Stimulated activated CD4-positive, alpha-beta T cell treated with anti-CD3 and anti-CD28 coated beads, Interleukin-4, amount 100 ng/mL, for 24 hours (primary cell): ENCODE results near the gene UBE2D3.

Source experiments
- DNase-seq: peaks from one replicate; pipeline ENCODE4 v3.0.0-alpha.2; 2020

UBE2D3 gene

DNA sequence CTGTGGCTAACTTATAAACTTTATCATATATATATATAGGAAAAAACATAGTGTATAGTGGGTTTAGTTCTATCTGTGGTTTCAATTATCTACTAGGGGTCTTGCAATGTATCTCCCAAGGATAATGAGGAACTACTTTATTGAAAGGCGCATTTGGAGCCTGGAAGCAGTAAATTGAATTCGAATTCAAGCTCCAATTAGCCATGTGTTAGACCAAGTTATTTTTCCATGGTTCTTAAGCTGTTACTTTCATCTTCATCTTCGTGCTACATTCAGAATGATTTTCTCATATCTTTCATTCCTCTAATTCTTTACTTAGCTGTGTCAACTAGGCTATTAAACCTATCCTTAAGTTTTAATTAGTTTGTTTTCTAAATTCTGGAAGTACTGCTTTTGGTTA lies 39.4 kb downstream of the UBE2D3 start:
- DNase-seq = no peak

DNA sequence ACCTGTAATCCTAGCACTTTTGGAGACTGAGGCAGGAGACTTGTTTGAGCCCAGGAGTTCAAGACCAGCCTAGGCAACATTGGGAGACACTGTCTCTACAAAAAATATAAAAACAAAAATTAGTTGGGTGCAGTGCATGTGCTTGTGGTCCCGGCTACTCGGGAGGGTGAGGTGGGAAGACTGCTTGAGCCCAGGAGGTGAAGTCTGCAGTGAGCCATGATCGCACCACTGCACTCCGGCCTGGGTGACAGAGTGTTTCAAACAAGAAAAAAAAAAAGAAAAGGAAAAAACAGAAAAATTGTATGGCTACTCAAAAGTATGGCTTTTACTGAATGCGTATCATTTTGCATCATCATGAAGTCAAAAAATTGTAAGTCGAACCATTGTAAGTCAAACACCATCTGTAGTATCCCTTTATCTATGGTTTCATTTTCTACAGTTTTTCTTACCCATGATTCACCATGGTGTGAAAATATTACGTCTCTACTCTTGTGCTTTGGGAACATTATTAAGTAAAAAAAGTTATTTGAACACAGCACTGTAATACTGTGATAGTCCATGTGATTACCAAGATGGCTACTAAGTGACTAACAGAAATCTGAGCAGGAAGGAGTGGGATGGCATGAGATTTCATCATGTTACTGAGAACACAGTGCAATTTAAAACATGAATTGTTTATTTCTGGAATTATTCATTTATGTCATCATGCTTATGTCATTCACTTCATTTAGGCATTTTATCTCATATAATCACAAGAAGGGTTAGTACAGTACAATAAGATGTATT lies 40.1 kb downstream of the UBE2D3 start:
- peak; percentile 24 for DNase-seq

DNA sequence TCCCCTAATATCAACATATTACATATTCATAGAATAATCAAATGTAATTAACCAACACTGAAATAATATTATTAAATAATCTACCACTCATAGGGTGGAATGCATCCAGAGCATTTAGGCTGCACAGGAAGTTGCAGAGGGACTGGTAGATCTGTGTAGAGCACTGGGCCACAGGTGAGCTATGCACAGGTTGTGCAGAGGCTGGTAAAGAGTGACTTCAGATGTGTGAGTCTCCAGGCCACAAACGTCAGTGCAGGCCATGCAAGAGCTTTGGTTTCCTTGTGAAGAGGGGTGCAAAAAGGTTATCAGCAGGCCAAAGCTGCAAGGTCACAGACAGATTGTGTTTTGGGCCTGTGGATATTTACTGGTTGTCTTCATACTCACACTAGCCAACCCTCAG lies 41.1 kb downstream of the UBE2D3 start:
- DNase-seq = no peak

DNA sequence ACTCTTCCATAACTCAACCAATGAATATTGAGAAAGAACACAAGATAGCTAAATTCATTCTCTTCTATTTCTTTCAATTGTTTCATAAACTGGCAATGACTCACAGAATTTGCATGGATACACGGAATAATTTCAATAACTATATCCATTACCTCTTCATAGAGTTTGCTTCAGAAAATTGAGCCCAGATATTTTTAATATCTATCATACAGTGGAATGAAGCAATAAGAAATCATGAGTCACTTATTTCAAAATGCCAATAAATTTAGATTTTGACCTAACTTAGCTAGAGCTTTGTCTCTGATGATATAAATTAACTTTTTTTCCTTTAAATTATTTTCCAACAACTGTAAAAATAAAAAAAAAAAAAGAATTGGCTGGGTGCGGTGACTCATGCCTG lies 44.3 kb downstream of the UBE2D3 start:
- DNase-seq = no peak

DNA sequence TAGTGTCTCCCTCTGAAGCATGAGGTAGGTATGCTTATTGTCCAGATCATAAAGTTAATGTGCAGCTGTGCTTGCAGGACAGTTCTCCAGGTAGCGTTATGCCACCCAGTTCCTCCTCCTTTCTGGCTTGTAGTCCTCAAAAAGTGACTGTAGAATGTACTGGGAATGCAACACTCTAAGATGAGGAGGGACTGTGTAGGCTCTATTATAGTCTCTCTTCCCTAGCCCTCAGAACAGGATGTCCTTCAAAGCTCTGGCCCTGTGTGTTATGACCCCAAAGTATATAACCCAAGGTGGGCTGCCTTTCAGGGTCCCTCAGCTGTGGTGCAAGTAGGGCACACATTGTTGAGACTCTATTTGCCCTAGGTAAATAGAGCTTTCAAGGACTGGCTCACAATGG lies 45.8 kb downstream of the UBE2D3 start:
- no peak for DNase-seq

DNA sequence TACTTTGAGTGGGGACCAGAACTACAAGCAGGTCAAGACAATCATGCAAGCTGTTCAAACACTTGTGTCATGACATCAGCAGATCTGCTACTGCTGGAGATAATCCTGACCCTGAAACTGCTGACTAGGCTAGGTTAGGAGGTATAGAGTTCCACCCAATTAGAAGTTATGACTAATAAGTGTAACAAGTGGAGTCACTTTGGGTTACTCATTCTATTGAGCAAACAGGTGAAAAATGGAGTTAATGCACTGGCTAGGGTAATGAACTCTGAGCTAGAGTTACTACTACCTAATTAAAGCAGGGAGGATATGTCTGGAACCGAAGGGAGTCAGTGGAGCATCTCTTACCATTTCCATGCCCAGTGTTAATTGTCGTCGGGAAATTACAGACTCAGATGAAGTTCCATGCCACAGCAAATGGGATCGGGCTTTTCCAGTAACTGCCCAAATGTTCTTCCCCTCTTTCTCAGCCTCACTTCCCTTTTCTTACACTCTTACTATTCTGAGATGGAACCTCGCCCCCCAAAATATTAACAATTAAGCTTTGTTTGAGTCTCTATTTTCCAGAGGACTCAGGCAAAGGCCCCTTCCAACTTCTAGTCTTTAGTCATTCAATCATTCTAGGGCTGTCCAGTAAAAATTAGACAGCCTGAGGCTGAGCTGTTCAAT lies 46.7 kb downstream of the UBE2D3 start:
- DNase-seq = no peak

DNA sequence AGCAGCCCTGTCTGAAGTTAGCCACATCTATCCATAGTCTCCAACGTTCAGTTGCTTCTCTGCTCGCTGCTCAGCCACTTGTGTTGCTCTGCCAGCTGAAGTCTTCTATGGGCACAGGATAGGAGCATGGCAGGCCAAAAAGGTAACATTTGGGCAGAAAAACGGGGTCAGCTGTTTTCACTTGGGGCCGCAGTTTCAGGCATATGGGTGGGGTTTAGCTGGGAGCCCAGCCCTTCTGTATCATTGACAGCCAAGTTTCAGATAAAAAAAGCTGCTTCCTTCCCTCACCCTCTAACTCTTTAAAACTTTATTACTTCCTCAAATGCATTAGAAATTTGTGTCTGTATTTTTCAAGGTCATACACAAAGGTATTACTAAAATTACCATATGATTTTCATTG lies 48.1 kb downstream of the UBE2D3 start:
- DNase-seq = no peak

DNA sequence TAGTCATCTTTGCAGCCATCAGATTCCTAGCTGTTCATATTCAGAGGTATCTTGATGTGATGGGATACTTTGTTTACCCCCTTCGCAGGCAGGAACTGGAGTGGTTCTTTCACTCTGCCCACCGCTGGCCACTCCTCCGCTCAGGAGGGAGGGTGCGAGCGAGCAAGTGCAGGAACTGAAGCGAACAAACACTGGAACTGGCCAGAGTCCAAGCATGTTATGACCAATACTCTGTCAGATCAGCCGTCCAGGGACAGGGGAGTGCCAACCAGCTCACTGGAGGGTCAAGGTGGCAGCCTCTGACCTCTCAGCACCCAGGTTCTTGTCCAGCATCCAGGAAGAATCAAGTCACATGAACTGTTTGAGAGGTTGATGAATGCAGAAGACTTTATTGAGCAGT lies 48.6 kb downstream of the UBE2D3 start:
- DNase-seq = no peak

DNA sequence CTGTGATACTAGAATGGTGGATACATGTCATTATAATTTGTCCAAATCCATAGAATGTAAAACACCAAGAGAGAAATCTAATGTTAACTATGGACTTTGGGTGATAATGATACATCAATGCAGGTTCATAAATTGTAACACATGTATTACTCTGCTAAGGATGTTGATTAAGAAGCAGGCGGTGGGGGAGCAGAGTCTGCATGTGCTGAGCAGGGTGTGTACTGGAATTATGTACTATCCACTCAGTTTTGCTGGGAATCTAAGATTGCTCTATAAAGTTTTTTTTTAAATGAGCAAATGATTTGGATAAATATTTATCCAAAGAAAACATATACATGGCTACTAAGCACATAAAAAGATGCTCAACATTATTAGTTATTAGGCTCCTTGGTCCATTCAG lies 51.5 kb downstream of the UBE2D3 start:
- DNase-seq = no peak

DNA sequence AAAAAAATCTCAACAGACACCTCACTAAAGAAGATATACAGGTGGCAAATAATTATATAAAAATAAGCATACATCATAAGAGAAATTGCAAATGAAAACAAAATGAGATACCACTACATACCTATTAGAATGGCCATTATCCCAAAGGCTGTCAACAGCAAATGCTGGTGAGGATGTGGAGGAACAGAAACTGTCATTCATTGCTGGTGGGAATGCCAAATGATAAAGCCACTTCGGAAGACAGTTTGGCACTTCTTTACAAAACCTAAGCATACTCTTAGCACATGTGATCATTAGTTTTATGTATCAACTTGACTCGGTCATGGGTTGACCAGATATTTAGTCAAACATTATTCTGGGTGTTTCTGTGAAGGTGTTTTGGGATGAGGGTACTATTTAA lies 53.1 kb downstream of the UBE2D3 start:
- DNase-seq = no peak

DNA sequence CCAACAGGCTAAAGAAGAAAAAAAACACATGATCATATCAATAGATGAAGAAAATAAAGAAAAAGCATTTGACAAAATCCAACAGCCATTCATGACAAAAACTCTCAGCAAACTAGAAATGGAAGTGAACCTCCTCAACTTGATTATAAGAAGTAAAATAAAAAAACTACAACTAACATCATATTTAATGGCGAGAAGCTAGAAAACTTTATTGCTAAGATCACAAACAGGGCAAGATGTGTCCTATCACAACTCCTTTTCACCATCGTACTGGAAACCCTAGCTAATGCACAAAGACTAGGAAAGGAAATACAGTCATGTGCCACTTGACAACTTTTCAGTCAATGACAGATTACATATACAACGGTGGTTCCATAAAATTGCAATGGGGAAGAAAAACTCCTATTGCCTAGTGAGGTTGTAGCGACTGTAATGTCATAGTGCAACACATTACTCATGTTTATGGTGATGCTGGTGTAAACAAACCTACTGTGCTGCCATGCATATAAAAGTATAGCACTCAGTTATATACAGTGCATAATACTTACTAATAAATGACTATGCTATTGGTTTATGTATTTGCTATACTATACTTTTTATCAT lies 54.5 kb downstream of the UBE2D3 start:
- DNase-seq = no peak

DNA sequence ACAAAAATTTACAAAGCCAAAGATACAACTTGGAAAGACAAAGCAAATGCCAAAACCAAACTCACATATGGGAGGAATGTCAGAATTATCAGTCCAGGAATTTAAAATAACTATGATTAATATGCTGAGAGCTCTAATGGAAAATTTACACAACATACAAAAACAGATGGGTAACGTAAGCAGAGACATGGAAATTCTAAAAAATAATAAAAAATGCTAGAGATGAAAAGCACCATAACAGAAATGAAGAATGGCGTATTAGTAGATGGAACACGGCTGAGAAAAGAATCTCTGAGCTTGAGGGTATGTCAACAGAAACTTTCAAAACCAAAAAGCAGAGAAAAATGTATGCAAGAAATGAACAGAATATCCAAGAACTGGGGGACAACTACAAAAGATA lies 62.5 kb downstream of the UBE2D3 start:
- no peak for DNase-seq

DNA sequence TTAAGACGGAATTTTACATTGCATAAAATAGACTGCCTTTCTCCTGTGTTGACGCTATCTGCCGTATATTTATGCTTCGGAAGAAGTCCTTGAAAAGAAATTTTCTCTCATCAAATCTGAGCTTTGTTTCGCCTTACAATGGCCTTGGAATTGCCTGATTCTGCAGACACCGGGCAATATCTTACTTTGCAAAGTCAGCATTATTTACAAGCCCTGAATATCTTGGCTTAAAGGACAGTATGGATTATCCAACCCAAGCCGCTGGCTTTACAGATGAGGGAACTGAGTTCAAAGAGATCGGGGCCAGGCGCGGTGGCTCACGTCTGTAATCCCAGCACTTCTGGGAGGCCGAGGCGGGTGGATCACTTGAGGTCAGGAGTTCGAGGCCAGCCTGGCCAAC lies 65.4 kb downstream of the UBE2D3 start:
- DNase-seq = no peak

DNA sequence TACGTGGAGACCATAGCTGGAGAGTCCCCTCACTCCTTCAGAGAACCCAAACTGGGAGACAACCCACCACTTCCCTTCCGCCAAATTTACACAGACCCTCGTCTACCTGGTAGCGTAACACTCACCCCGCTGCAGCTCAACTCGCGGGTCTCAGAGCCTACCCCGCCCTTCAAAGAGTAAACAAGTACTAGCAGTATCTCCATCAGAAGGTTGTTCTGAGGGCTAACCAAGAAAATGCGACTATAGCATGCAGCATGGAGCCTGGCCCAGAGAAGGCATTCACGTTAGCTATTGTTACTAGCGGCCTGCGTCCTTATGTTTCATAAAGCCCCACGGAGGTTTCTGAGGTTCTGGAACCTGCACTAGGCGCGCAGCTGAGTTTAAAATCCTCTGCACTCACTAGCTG lies 66.1 kb downstream of the UBE2D3 start:
- no peak for DNase-seq

DNA sequence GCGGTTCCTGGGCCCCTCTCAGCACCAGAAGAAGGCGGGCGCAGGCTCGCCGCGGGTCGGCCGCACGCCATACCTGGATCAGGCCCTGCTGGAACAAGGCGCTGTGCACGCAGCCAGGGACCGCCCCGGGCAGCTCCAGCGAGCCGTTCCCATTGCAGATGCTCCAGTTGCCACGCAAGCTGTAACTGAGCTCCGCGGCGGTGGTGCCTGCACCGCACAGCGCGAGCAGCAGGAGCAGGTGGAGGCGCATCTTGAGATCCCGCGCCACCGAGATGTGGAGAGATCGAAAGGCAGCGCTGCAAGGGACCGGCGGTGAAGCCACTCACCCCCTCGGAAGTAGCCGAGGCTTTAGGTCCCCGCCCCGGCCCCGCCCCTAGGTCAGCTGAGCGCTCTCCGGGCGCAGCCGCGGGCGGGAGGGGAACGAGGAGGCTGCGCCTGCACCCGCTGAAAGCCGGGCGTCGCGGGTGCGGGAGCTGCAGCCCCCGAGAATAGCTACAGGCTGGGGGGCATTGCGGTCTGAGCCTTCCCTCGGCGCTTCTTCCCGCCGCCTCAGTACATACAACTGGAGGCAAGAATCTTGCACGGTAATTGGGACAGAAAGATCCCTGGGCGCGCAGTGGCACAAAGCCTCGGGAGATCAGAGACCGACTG lies 66.6 kb downstream of the UBE2D3 start, which contains the start of gene MANBA:
TSS of gene MANBA (minus strand) at position 324 of the 651 bp plus-strand sequence. CDS start at position 250, 74 bp downstream.
- DNase-seq = peak; percentile 82

DNA sequence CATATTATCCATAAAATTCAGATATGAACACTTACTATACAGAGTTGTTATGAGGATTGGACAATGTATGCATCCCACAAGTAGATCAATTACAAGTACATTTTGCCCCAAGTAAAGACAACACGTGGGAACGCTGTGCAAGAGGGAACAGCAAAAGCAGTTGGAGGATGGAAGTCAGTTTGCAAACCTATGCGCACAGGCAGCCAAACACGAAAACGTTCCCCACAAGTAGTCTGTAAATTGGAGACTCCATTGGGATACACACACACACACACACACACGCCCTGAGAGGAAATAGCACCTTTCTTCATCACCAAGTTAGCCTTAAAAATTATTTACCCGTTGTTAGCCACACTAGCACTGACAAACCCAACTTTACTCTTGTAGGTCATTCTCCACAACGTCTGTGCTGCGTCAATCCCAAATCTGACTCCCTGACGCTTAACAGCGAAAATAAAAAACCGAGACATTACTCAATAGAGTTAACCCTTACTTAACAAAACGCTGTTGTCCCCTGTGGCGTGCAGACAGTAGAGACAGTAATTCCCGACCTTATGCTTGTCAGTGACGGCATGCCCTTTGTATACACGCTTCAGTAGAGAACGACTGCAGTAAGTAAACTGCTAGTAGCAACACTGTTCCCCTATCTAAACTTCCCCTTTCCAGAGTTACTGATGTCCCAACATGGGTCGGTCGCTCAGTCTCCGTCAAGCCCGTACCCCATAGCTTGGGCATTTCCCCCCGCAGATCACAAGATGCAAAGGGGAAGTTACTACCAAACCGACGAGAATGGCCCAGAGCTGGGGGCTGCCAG lies 67.3 kb downstream of the UBE2D3 start:
- DNase-seq = peak; percentile 27

DNA sequence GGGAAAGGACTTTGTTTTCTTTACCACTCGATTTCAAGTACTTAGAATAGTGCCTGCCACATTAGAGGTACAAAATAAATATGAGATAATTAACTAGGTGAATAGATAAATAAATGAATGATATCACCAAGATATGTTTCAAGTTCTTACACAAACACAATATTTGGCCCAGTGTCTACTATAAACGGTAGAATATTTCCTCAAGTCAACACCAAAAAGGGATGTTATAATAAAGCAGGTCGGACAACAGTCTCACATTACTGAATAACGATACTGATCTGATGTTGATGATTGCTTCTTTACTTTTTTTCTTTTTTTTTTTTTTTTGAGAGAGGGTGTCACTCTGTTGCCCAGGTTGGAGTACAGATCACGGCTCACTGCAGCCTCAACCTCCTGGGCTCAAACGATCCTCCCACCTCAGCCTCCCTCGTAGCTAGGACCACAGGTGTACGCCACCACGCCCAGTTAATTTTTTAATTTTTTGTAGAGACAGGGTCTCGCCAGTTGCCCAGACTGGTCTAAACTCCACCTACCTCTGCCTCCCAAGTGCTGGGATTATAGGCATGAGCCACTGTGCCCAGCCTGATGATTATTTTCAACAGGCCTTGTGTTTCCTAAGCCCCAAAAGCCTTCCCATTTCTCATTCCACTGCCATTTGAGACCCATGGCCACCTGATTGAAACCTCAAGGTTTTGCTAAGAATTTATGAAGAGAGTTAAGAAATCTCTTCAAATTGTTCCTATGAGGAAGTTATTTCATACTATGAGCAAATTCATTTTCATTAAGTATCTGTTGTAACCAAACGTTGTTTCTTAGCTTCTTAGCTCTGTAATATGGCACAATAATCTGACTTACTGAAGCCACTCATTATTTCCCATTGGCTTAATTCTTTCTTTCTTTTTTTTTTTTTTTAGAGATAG lies 68.8 kb downstream of the UBE2D3 start:
- no peak for DNase-seq

DNA sequence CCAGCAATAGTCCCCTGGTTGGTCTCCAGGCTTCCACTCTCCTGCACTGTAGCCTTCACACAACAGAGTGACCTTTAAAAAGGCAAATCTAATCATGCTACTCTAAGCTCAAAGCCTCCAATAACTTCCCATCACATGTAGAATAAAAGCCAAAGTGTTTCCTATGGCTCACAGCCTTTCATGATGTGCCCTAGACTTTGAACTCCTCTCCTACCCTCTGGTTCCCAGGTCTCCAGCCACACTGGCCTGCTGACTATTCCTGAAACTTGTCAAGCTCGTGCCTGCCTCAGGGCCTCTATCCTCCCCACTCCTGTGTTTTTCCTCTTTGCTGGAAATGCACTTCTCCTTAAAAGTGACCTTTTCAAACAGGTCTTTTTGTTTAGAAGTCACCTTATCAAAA lies 69.7 kb downstream of the UBE2D3 start:
- DNase-seq = no peak

DNA sequence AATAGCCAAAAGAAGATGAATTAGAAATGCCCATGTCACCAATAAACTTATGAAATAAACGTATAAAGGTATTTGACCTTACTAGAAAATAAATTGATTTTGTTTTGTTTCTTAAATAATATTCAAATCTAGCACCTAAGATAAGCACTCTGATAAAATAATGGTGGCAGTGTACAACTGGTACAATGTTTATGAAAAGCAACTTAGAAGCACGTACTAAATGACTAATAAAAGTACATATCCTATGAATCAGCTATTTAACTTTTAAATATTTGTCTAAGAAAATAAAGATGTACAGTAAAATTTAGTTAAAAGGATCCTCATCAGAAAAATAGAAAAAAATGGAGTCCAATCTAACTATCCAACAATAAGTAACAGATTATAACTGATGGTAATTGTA lies 73.3 kb downstream of the UBE2D3 start:
- DNase-seq = no peak

DNA sequence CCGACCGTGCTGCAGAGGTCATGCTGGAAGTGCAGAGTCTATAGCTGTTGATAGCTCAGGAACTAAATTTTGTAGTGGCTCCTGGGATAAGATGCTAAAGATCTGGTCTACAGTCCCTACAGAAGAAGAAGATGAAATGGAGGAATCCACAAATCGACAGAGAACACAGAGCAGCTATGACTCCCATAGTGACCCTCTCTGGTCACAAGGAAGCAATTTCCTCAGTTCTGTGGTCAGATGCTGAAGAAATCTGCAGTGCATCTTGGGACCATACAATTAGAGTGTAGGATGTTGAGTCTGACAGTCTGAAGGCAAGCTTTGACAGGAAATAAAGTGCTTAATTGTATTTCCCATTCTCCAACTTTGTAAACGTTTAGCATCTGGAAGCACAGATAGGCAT lies 75.4 kb downstream of the UBE2D3 start:
- DNase-seq = no peak
